ENCODE data around the gene MAP2. TPM values are rescaled to one million over a fixed set of nuclear protein-coding genes. Genes with fewer than 3 reads are reported as not detected.

The MAP2 gene
- total and polyA plus RNA-seq, 2 of the 8 experiments (the other 6 are each of a cell fraction or from before 2014, with no cell fraction given): 5.9 to 9.4 TPM

- H2BK120ac ChIP-seq (replicated peaks; ENCODE audit: low read depth, low read length): no peak overlapping the region
- H3K79me2 ChIP-seq (ENCODE audit: control insufficient read depth in 1 of 2, insufficient read depth in 2 of 2, low read length in 2 of 2): no peaks in the 10 kb centered on the region
- H3K4me3 ChIP-seq (ENCODE audit: extremely low read depth in 1 of 4, insufficient read depth in 2 of 4, low read depth in 3 of 4, low read length in 4 of 4): no peak overlapping the region
- WGBS, 2 experiments (ENCODE audit: extremely low coverage in 1 of 2, insufficient coverage in 1 of 2, insufficient read length in 1 of 2, insufficient replicate concordance in 2 of 2, low coverage in 1 of 2, low lambda C conversion rate in 2 of 2, missing lambda C conversion rate in 1 of 2): 89% methylated on average over 5 of the region's 5 CpGs; no CpG with 5 or more reads in 1 of the 2 experiments
- no peak overlapping the region for H2BK5ac ChIP-seq (ENCODE audit: low read depth, low read length)
- no peak overlapping the region for H3K4ac ChIP-seq (replicated peaks; ENCODE audit: insufficient read length, low read depth, low read length)
- TF ChIP-seq SAP30 (IDR thresholded peaks at IDR 0.05; ENCODE audit: insufficient read depth, insufficient replicate concordance, low read length): no peak
- TF ChIP-seq RAD21 (IDR thresholded peaks at IDR 0.05 in 1 of 2, conservative IDR thresholded peaks at IDR 0.05 in 1 of 2; ENCODE audit: low read depth in 2 of 2, low read length in 2 of 2): no peak
- TF ChIP-seq ATF2 (IDR thresholded peaks at IDR 0.05; ENCODE audit: low read length): no peak
- TF ChIP-seq RNF2 (IDR thresholded peaks at IDR 0.05; ENCODE audit: borderline replicate concordance, low read depth, low read length, missing control alignments, poor library complexity, severe bottlenecking): no peak
- no peak for TF ChIP-seq ASH2L (IDR thresholded peaks at IDR 0.05; ENCODE audit: low read length)
- no peak for TF ChIP-seq CTBP2 (IDR thresholded peaks at IDR 0.05; ENCODE audit: borderline replicate concordance, insufficient read depth, insufficient read length, low read length)
- H4K5ac ChIP-seq (ENCODE audit: insufficient read length, low read depth, low read length): no peak overlapping the region
- H4K91ac ChIP-seq (replicated peaks; ENCODE audit: insufficient read length, low read length): no peak overlapping the region
- no peak overlapping the region for H3K27ac ChIP-seq (ENCODE audit: low read depth, low read length)
- no peak overlapping the region for H3K14ac ChIP-seq (ENCODE audit: insufficient read length)
- H3K27me3 ChIP-seq (replicated peaks in 1 of 4; ENCODE audit: control insufficient read depth in 3 of 4, extremely low read depth in 1 of 4, insufficient read depth in 3 of 4, low read length in 3 of 4): no peaks in the 10 kb centered on the region; a peak in 1 of 7 replicates
- no peak overlapping the region for H3K23ac ChIP-seq (ENCODE audit: insufficient read length)
- POLR2A ChIA-PET (ENCODE audit: partially characterized antibody): no interaction called here
- H4K20me1 ChIP-seq (replicated peaks in 1 of 2; ENCODE audit: control insufficient read depth in 1 of 2, insufficient read depth in 2 of 2, low read length in 2 of 2): no peaks in the 10 kb centered on the region
- H3K9me3 ChIP-seq (ENCODE audit: insufficient read depth in 2 of 2, low read depth in 1 of 2, low read length in 1 of 2): no peaks in the 10 kb centered on the region
- H4K8ac ChIP-seq (ENCODE audit: extremely low read depth, insufficient read depth, low read length): no peak overlapping the region
- no peak overlapping the region for H2BK15ac ChIP-seq (ENCODE audit: low read length)
- H3K56ac ChIP-seq (replicated peaks; ENCODE audit: insufficient read length, low read depth, low read length): no peak overlapping the region
- no peaks in the 10 kb centered on the region for H3K23me2 ChIP-seq (ENCODE audit: low read depth, low read length)
- CTCF ChIA-PET (ENCODE audit: partially characterized antibody): interaction anchor here (0.6 kb wide), 1 partner anchor 869 kb away, joined by 3 read pairs; no protein-coding TSS in a partner anchor
- no peaks in the 10 kb centered on the region; the same call in 1 of the 2 replicates for H3K79me1 ChIP-seq (ENCODE audit: low read depth, low read length)
- H2BK20ac ChIP-seq (ENCODE audit: low read length): no peak overlapping the region
- no peaks in the 10 kb centered on the region for H3K4me1 ChIP-seq (replicated peaks in 1 of 4; ENCODE audit: control insufficient read depth in 3 of 4, insufficient read depth in 4 of 4, low read length in 3 of 4)
- H2BK12ac ChIP-seq (ENCODE audit: low read depth, low read length): no peak overlapping the region
- no peak overlapping the region for H2AK5ac ChIP-seq (ENCODE audit: low read depth, low read length)
- H3K36me3 ChIP-seq (ENCODE audit: control insufficient read depth in 2 of 4, insufficient read depth in 4 of 4, low read length in 3 of 4): no peaks in the 10 kb centered on the region
- H3K9ac ChIP-seq (replicated peaks in 1 of 4; ENCODE audit: extremely low read depth in 1 of 4, low read depth in 3 of 4, low read length in 3 of 4): no peak overlapping the region
- FAIRE-seq (no peak), DNase-seq (ENCODE audit: low read depth in 1 of 2, low spot score in 2 of 2) (no peak)
- H3K4me2 ChIP-seq (ENCODE audit: insufficient read depth in 1 of 2, low read depth in 2 of 2, low read length in 2 of 2): no peak overlapping the region
- H3K18ac ChIP-seq (ENCODE audit: extremely low read depth, low read length): no peak overlapping the region
- no peak overlapping the region for H2AFZ ChIP-seq (ENCODE audit: low read length)
Observed at GRCh38 chr2:209719034-209719433, 295.2 kb downstream of the MAP2 start.

Measured in H1 (cell line).